HCT116 (cell line): ENCODE measurements around the gene EFCAB12. TPM values are rescaled to one million over a fixed set of nuclear protein-coding genes. Genes with fewer than 3 reads are reported as not detected.

Experiments used
- ATAC-seq: fragments of 200-7000 bp; cut with Tn5 transposase; 2 replicates; pipeline ENCODE4 v1.9.1; 2020; ENCODE audit warnings: mild to moderate bottlenecking, moderate library complexity
- BruUV-seq: library from RNA; stranded (reverse); fragments of 400-500 nt; replicated peaks from 2 replicates; lab custom pipeline; 2021; lab: Mats Ljungman, UMichigan
- CTCF ChIA-PET: fragments of 300-600 bp; sonication (Branson Sonifier 250); formaldehyde crosslinking; loops from one replicate; lab custom pipeline; 2021; ENCODE audit warnings: antibody characterized with exemption; lab: Charles Lee
- POLR2A ChIA-PET: fragments of 300-600, 350-600 bp; sonication (Branson Sonifier 250); formaldehyde crosslinking; loops from one replicate; lab custom pipeline; 2021; ENCODE audit warnings: antibody characterized with exemption; lab: Charles Lee
- RAD21 ChIA-PET, 2 experiments: fragments of 300-600 bp; sonication (Branson Sonifier 250); formaldehyde crosslinking; loops; one replicate each; lab custom pipeline; 2023; ENCODE audit warnings: low total read pairs in 2 of 2; ENCODE audit not compliant: uncharacterized antibody in 2 of 2, unreplicated experiment in 2 of 2, low non-redundant PET in 1 of 2; lab: Charles Lee
- DNase-seq: peaks from one replicate; pipeline ENCODE4 v3.0.0-alpha.2; 2010; ENCODE audit warnings: low read depth, low spot score
- H2AFZ ChIP-seq: fragments of 200-600 bp; shearing (Covaris generic), sonication (generic); 2 replicates; pipeline ENCODE4 v1.6.1; 2017; ENCODE audit warnings: low read depth, mixed run types, mixed read lengths, antibody characterized with exemption, low read length; ENCODE audit not compliant: poor library complexity, severe bottlenecking
- H3K27ac ChIP-seq: 2 replicates; pipeline ENCODE4 v1.5.1; 2012; ENCODE audit warnings: low read depth, low read length
- H3K27me3 ChIP-seq: fragments of 200-600 bp; sonication (generic); 2 replicates; pipeline ENCODE4 v1.6.1; 2016; ENCODE audit warnings: mixed run types, low read length, mixed read lengths; ENCODE audit not compliant: insufficient read depth
- H3K36me3 ChIP-seq, 2 experiments: fragments of 200-500 bp in 1 of 2; fragments of 200-600 bp in 1 of 2; sonication (Bioruptor generic) in 1 of 2; sonication (generic) in 1 of 2; 2 replicates each; pipeline versions ENCODE4 v1.5.1 to v1.6.1; 2014 to 2016; ENCODE audit warnings: low read length in 2 of 2, inconsistent platforms in 1 of 2, mixed read lengths in 1 of 2, mixed run types in 1 of 2; ENCODE audit not compliant: insufficient read depth in 2 of 2, control insufficient read depth in 1 of 2
- H3K4me1 ChIP-seq, 2 experiments: fragments of 200-600 bp in 1 of 2; sonication (generic) in 1 of 2; 2 replicates each; pipeline versions ENCODE4 v1.5.1 to v1.6.1; 2012 to 2017; ENCODE audit warnings: low read length in 2 of 2, inconsistent platforms in 1 of 2, mild to moderate bottlenecking in 1 of 2, mixed read lengths in 1 of 2, mixed run types in 1 of 2, moderate library complexity in 1 of 2; ENCODE audit not compliant: insufficient read depth in 2 of 2, control insufficient read depth in 1 of 2
- H3K4me2 ChIP-seq: fragments of 200-600 bp; sonication (generic); 2 replicates; pipeline ENCODE4 v1.6.1; 2017; ENCODE audit warnings: mixed run types, low read length, mixed read lengths
- H3K4me3 ChIP-seq, 2 experiments: fragments of 200-600 bp in 1 of 2; sonication (generic) in 1 of 2; replicated peaks in 1 of 2; 2 replicates each; pipeline ENCODE4 v1.5.1; 2011 to 2016; ENCODE audit warnings: low read length in 2 of 2, control low read depth in 1 of 2, low read depth in 1 of 2, mild to moderate bottlenecking in 1 of 2, mixed read lengths in 1 of 2, mixed run types in 1 of 2
- H3K79me2 ChIP-seq: fragments of 200-600 bp; sonication (generic); 2 replicates; pipeline ENCODE4 v1.6.1; 2017; ENCODE audit warnings: mild to moderate bottlenecking, mixed run types, low read length, moderate library complexity, mixed read lengths; ENCODE audit not compliant: insufficient read depth
- H3K9ac ChIP-seq: fragments of 200-600 bp; sonication (generic); 2 replicates; pipeline ENCODE4 v1.6.1; 2016; ENCODE audit warnings: low read length, mixed read lengths
- H3K9me2 ChIP-seq: fragments of 200-600 bp; sonication (generic), shearing (Covaris generic); 2 replicates; pipeline ENCODE4 v1.6.1; 2017; ENCODE audit warnings: mixed run types, mild to moderate bottlenecking, moderate library complexity; ENCODE audit not compliant: insufficient read depth
- H3K9me3 ChIP-seq, 2 experiments: fragments of 200-500 bp in 1 of 2; fragments of 200-600 bp in 1 of 2; sonication (Bioruptor generic) in 1 of 2; sonication (generic) in 1 of 2; 2 replicates each; pipeline ENCODE4 v1.6.1; 2014 to 2017; ENCODE audit warnings: low read length in 2 of 2, mixed read lengths in 2 of 2, inconsistent platforms in 1 of 2, low read depth in 1 of 2, mild to moderate bottlenecking in 1 of 2, mixed run types in 1 of 2, moderate library complexity in 1 of 2; ENCODE audit not compliant: control insufficient read depth in 1 of 2, insufficient read depth in 1 of 2
- H4K20me1 ChIP-seq: fragments of 200-600 bp; sonication (generic), shearing (Covaris generic); 2 replicates; pipeline ENCODE4 v1.6.1; 2017; ENCODE audit warnings: mixed run types, mild to moderate bottlenecking, moderate library complexity; ENCODE audit not compliant: insufficient read depth
- CBX3 ChIP-seq: IDR thresholded peaks from 2 replicates; pipeline ENCODE4 v1.6.1; 2012; ENCODE audit warnings: low read depth
- CEBPB ChIP-seq: IDR thresholded peaks from 2 replicates; pipeline ENCODE4 v1.6.1; 2012; ENCODE audit warnings: low read depth
- EGR1 ChIP-seq: IDR thresholded peaks from 2 replicates; pipeline ENCODE4 v1.6.1; 2012; ENCODE audit warnings: low read depth
- ELF1 ChIP-seq: IDR thresholded peaks from 2 replicates; pipeline ENCODE4 v1.6.1; 2012; ENCODE audit warnings: low read depth, borderline replicate concordance
- EZH2 ChIP-seq: fragments of 200-600 bp; sonication (generic); IDR thresholded peaks from 2 replicates; pipeline ENCODE4 v1.6.1; 2017; ENCODE audit warnings: antibody characterized with exemption, mixed run types
- EZH2phosphoT487 ChIP-seq: fragments of 200-600 bp; IDR thresholded peaks from 2 replicates; pipeline ENCODE4 v1.6.1; 2018; ENCODE audit warnings: antibody characterized with exemption, borderline replicate concordance
- FOSL1 ChIP-seq: IDR thresholded peaks from 2 replicates; pipeline ENCODE4 v1.6.1; 2012; ENCODE audit warnings: low read depth
- MAX ChIP-seq: IDR thresholded peaks from 2 replicates; pipeline ENCODE4 v1.6.1; 2012
- POLR2A ChIP-seq: IDR thresholded peaks from 2 replicates; pipeline ENCODE4 v1.7.0; 2011; ENCODE audit warnings: borderline replicate concordance; ENCODE audit not compliant: insufficient read depth, insufficient read length; ENCODE audit errors: extremely low read depth
- POLR2AphosphoS5 ChIP-seq: IDR thresholded peaks from 2 replicates; pipeline ENCODE4 v1.6.1; 2011; ENCODE audit warnings: mild to moderate bottlenecking, low read depth, low read length, moderate library complexity
- RAD21 ChIP-seq: IDR thresholded peaks from 2 replicates; pipeline ENCODE4 v1.6.1; 2012; ENCODE audit warnings: low read depth, mild to moderate bottlenecking
- REST ChIP-seq: IDR thresholded peaks from 2 replicates; pipeline ENCODE4 v1.6.1; 2012; ENCODE audit warnings: low read depth
- SIN3A ChIP-seq: IDR thresholded peaks from 2 replicates; pipeline ENCODE4 v1.6.1; 2012; ENCODE audit warnings: low read depth
- SP1 ChIP-seq: IDR thresholded peaks from 2 replicates; pipeline ENCODE4 v1.6.1; 2012; ENCODE audit warnings: low read depth
- SRF ChIP-seq: IDR thresholded peaks from 2 replicates; pipeline ENCODE4 v1.6.1; 2012; ENCODE audit warnings: low read depth
- TCF7L2 ChIP-seq: IDR thresholded peaks from 2 replicates; pipeline ENCODE4 v1.7.0; 2011; ENCODE audit warnings: borderline replicate concordance, inconsistent platforms; ENCODE audit not compliant: insufficient read depth, insufficient read length; ENCODE audit errors: extremely low read depth
- YY1 ChIP-seq: IDR thresholded peaks from 2 replicates; pipeline ENCODE4 v1.6.1; 2011; ENCODE audit warnings: low read length, low read depth, moderate library complexity, mild to moderate bottlenecking; ENCODE audit not compliant: insufficient replicate concordance; ENCODE audit errors: extremely low read depth
- ZBTB33 ChIP-seq: IDR thresholded peaks from 2 replicates; pipeline ENCODE4 v1.6.1; 2011; ENCODE audit warnings: mild to moderate bottlenecking, low read length, moderate library complexity; ENCODE audit not compliant: insufficient replicate concordance; ENCODE audit errors: extremely low read depth
- ZNF274 ChIP-seq: fragments of 200-500 bp; sonication (Bioruptor generic); IDR thresholded peaks from 2 replicates; pipeline ENCODE4 v1.6.1; 2014; ENCODE audit warnings: mild to moderate bottlenecking, low read depth, low read length, inconsistent platforms
- intact Hi-C: fragments of 100-400 bp; cut with micrococcal nuclease; formaldehyde crosslinking; loops from 2 replicates; pipeline ENCODE4 v1.10.0; 2022
- total RNA-seq: library from RNA; stranded (reverse); gene quantifications from one replicate; pipeline ENCODE4 v1.2.1, GENCODE V29; 2021; ENCODE audit not compliant: unreplicated experiment

EFCAB12 gene
- total RNA-seq, 1 experiment from 2014 or later, result 0.42 TPM

GRCh38 chr3:129371041-129371826, 57.2 kb downstream of the EFCAB12 start:
- CTCF ChIA-PET, result no interaction called here
- no peak for TF ChIP-seq FOSL1
- TF ChIP-seq EZH2, result no peak
- TF ChIP-seq EGR1, result no peak
- TF ChIP-seq REST, result no peak
- TF ChIP-seq CBX3, result no peak
- TF ChIP-seq ELF1, result no peak
- no peak for TF ChIP-seq ZBTB33
- TF ChIP-seq RAD21, result no peak
- TF ChIP-seq POLR2AphosphoS5, result no peak
- no peak for TF ChIP-seq EZH2phosphoT487
- TF ChIP-seq CEBPB, result no peak
- TF ChIP-seq YY1, result no peak
- no peak for TF ChIP-seq SP1
- no peak for TF ChIP-seq MAX
- no peak for TF ChIP-seq ZNF274
- no peak for TF ChIP-seq SIN3A
- no peak for TF ChIP-seq POLR2A
- no peak for TF ChIP-seq TCF7L2
- TF ChIP-seq SRF, result no peak
- TF ChIP-seq, all 23 proteins: peak for 0
- no peak overlapping the region for H3K4me2 ChIP-seq
- H3K36me3 ChIP-seq, result no peaks in the 10 kb centered on the region
- no peak overlapping the region for H3K4me3 ChIP-seq
- H3K4me1 ChIP-seq, result peaks cover 0 to 4% of the 10 kb centered on the region in 2 experiments; a peak in 1 of 4 replicates
- POLR2A ChIA-PET, result no interaction called here
- no peaks in the 10 kb centered on the region for H3K27me3 ChIP-seq
- no peak for DNase-seq
- H4K20me1 ChIP-seq, result no peaks in the 10 kb centered on the region
- H3K9me3 ChIP-seq, result no peaks in the 10 kb centered on the region; a peak in 1 of 4 replicates
- intact Hi-C loops, result no loop called here
- H3K79me2 ChIP-seq, result no peaks in the 10 kb centered on the region
- no peak overlapping the region for H2AFZ ChIP-seq
- H3K9ac ChIP-seq, result no peak overlapping the region
- RAD21 ChIA-PET, result no interaction called here
- BruUV-seq, result no TSS peak
- no peak overlapping the region for H3K27ac ChIP-seq
- H3K9me2 ChIP-seq, result no peaks in the 10 kb centered on the region
- ATAC-seq, result no peak; the same call in 1 of the 2 replicates
